H1 (cell line): Measurements from ENCODE around the gene PLEKHO1. TPM values are rescaled to one million over a fixed set of nuclear protein-coding genes. Genes with fewer than 3 reads are reported as not detected.

Experiments
- CTCF ChIA-PET: fragments of 300-600 bp; sonication (Branson Sonifier 250); formaldehyde crosslinking; loops from one replicate; lab custom pipeline; 2021; ENCODE audit not compliant: partially characterized antibody; lab: Charles Lee
- POLR2A ChIA-PET: fragments of 300-600 bp; sonication (Branson Sonifier 250); formaldehyde crosslinking; loops from one replicate; lab custom pipeline; 2021; ENCODE audit warnings: inconsistent platforms; ENCODE audit not compliant: partially characterized antibody; lab: Charles Lee
- DNase-seq, 2 experiments: peaks; one replicate each; pipeline versions ENCODE4 v3.0.0 to v3.0.0-alpha.2; 2010 to 2022; ENCODE audit warnings: low spot score in 2 of 2, low read depth in 1 of 2, mixed read lengths in 1 of 2
- FAIRE-seq: peaks from 2 replicates; lab custom pipeline; 2011; peaks lifted over from hg19 to GRCh38; lab: Jason Lieb, UNC
- H2AFZ ChIP-seq: 2 replicates; pipeline ENCODE4 v1.8.1; 2012; ENCODE audit warnings: low read length, inconsistent platforms
- H2AK5ac ChIP-seq: 2 replicates; pipeline ENCODE4 v1.6.1; 2013; ENCODE audit warnings: low read depth, low read length
- H2BK120ac ChIP-seq: replicated peaks from 2 replicates; pipeline ENCODE3; 2013; ENCODE audit warnings: low read depth, low read length, inconsistent platforms
- H2BK12ac ChIP-seq: 2 replicates; pipeline ENCODE4 v1.6.1; 2013; ENCODE audit warnings: low read depth, low read length
- H2BK15ac ChIP-seq: 2 replicates; pipeline ENCODE4 v1.6.1; 2013; ENCODE audit warnings: low read length
- H2BK20ac ChIP-seq: 2 replicates; pipeline ENCODE4 v1.6.1; 2013; ENCODE audit warnings: low read length
- H2BK5ac ChIP-seq: 2 replicates; pipeline ENCODE4 v1.6.1; 2013; ENCODE audit warnings: low read depth, low read length
- H3K14ac ChIP-seq: 2 replicates; pipeline ENCODE4 v1.6.1; 2013; ENCODE audit warnings: inconsistent platforms; ENCODE audit not compliant: insufficient read length
- H3K18ac ChIP-seq: 2 replicates; pipeline ENCODE4 v1.6.1; 2013; ENCODE audit warnings: low read length; ENCODE audit errors: extremely low read depth
- H3K23ac ChIP-seq: 2 replicates; pipeline ENCODE4 v1.6.1; 2013; ENCODE audit warnings: inconsistent platforms; ENCODE audit not compliant: insufficient read length
- H3K23me2 ChIP-seq: 2 replicates; pipeline ENCODE4 v1.6.1; 2013; ENCODE audit warnings: low read depth, low read length
- H3K27ac ChIP-seq: 2 replicates; pipeline ENCODE4 v1.6.1; 2011; ENCODE audit warnings: low read depth, low read length, inconsistent platforms
- H3K27me3 ChIP-seq, 4 experiments: replicated peaks in 1 of 4; 1 replicate in 1 of 4; 2 replicates in 3 of 4; pipeline versions ENCODE4 v1.6.1 to v1.8.1; 2011 to 2013; ENCODE audit warnings: low read length in 3 of 4, mild to moderate bottlenecking in 3 of 4, inconsistent platforms in 2 of 4, mixed read lengths in 2 of 4, moderate library complexity in 1 of 4; ENCODE audit not compliant: control insufficient read depth in 3 of 4, insufficient read depth in 3 of 4; ENCODE audit errors: extremely low read depth in 1 of 4
- H3K36me3 ChIP-seq, 4 experiments: 2 replicates each; pipeline versions ENCODE4 v1.6.1 to v1.8.1; 2011 to 2013; ENCODE audit warnings: mild to moderate bottlenecking in 4 of 4, low read length in 3 of 4, moderate library complexity in 2 of 4, control low read depth in 1 of 4, inconsistent platforms in 1 of 4; ENCODE audit not compliant: insufficient read depth in 4 of 4, control insufficient read depth in 2 of 4
- H3K4ac ChIP-seq: replicated peaks from 2 replicates; pipeline ENCODE3; 2013; ENCODE audit warnings: low read length, low read depth, mixed read lengths, inconsistent platforms; ENCODE audit not compliant: insufficient read length
- H3K4me1 ChIP-seq, 4 experiments: replicated peaks in 1 of 4; 1 replicate in 1 of 4; 2 replicates in 3 of 4; pipeline versions ENCODE4 v1.6.1 to v1.8.1; 2011 to 2013; ENCODE audit warnings: low read length in 3 of 4, inconsistent platforms in 2 of 4, mixed read lengths in 1 of 4; ENCODE audit not compliant: insufficient read depth in 4 of 4, control insufficient read depth in 3 of 4
- H3K4me2 ChIP-seq, 2 experiments: 2 replicates each; pipeline versions ENCODE4 v1.6.1 to v1.8.1; 2011 to 2013; ENCODE audit warnings: low read depth in 2 of 2, low read length in 2 of 2, control low read depth in 1 of 2, inconsistent platforms in 1 of 2, mild to moderate bottlenecking in 1 of 2; ENCODE audit not compliant: insufficient read depth in 1 of 2
- H3K4me3 ChIP-seq, 4 experiments: fragments of 200-600, 300-600 bp in 1 of 4; sonication (generic), shearing (Covaris generic), sonication (Bioruptor Twin) in 1 of 4; 2 replicates each; pipeline versions ENCODE4 v1.5.1 to v1.8.1; 2011 to 2016; ENCODE audit warnings: low read length in 4 of 4, low read depth in 3 of 4, control low read depth in 2 of 4, inconsistent platforms in 2 of 4, mild to moderate bottlenecking in 2 of 4, mixed read lengths in 1 of 4, moderate library complexity in 1 of 4; ENCODE audit not compliant: insufficient read depth in 2 of 4; ENCODE audit errors: extremely low read depth in 1 of 4
- H3K56ac ChIP-seq: replicated peaks from 2 replicates; pipeline ENCODE3; 2013; ENCODE audit warnings: low read depth, mild to moderate bottlenecking, mixed read lengths, low read length, inconsistent platforms; ENCODE audit not compliant: insufficient read length
- H3K79me1 ChIP-seq: 2 replicates; pipeline ENCODE4 v1.6.1; 2013; ENCODE audit warnings: low read depth, low read length, control low read depth
- H3K79me2 ChIP-seq, 2 experiments: 2 replicates each; pipeline versions ENCODE4 v1.6.1 to v1.8.1; 2012 to 2013; ENCODE audit warnings: low read length in 2 of 2, mild to moderate bottlenecking in 2 of 2, inconsistent platforms in 1 of 2; ENCODE audit not compliant: insufficient read depth in 2 of 2, control insufficient read depth in 1 of 2
- H3K9ac ChIP-seq, 4 experiments: replicated peaks in 1 of 4; 1 replicate in 1 of 4; 2 replicates in 3 of 4; pipeline versions ENCODE4 v1.6.1 to v1.8.1; 2011 to 2013; ENCODE audit warnings: low read depth in 3 of 4, low read length in 3 of 4, control low read depth in 2 of 4, mild to moderate bottlenecking in 2 of 4, moderate library complexity in 2 of 4, inconsistent platforms in 1 of 4; ENCODE audit errors: extremely low read depth in 1 of 4
- H3K9me3 ChIP-seq, 2 experiments: 2 replicates each; pipeline versions ENCODE4 v1.6.1 to v1.8.1; 2012 to 2013; ENCODE audit warnings: mild to moderate bottlenecking in 2 of 2, moderate library complexity in 2 of 2, control low read depth in 1 of 2, inconsistent platforms in 1 of 2, low read depth in 1 of 2, low read length in 1 of 2, mixed read lengths in 1 of 2; ENCODE audit not compliant: insufficient read depth in 2 of 2
- H4K20me1 ChIP-seq, 2 experiments: replicated peaks in 1 of 2; 2 replicates each; pipeline versions ENCODE3 to v1.8.1; 2011 to 2013; ENCODE audit warnings: inconsistent platforms in 2 of 2, low read length in 2 of 2, mild to moderate bottlenecking in 1 of 2; ENCODE audit not compliant: insufficient read depth in 2 of 2, control insufficient read depth in 1 of 2
- H4K5ac ChIP-seq: 2 replicates; pipeline ENCODE4 v1.6.1; 2013; ENCODE audit warnings: low read length, low read depth, mixed read lengths, inconsistent platforms; ENCODE audit not compliant: insufficient read length
- H4K8ac ChIP-seq: 2 replicates; pipeline ENCODE4 v1.8.0; 2013; ENCODE audit warnings: mild to moderate bottlenecking, moderate library complexity, low read length, inconsistent platforms; ENCODE audit not compliant: insufficient read depth; ENCODE audit errors: extremely low read depth
- H4K91ac ChIP-seq: replicated peaks from 2 replicates; pipeline ENCODE3; 2013; ENCODE audit warnings: low read length, mixed read lengths, inconsistent platforms; ENCODE audit not compliant: insufficient read length
- CHD1 ChIP-seq: IDR thresholded peaks from 2 replicates; pipeline ENCODE4 v1.6.1; 2012; ENCODE audit warnings: low read depth, low read length, improper control_type of control experiment
- CHD2 ChIP-seq: IDR thresholded peaks from 2 replicates; pipeline ENCODE4 v1.6.1; 2012; ENCODE audit warnings: low read length, improper control_type of control experiment
- RXRA ChIP-seq: IDR thresholded peaks from 2 replicates; pipeline ENCODE4 v1.6.1; 2011; ENCODE audit warnings: low read depth, mild to moderate bottlenecking, low read length, moderate library complexity; ENCODE audit not compliant: insufficient read depth
- WGBS, 2 experiments: shearing (Covaris generic) in 1 of 2; methylation state at CpG; one replicate each; pipeline versions ENCODE4 v1.1.6 to v1.1.7; 2013 to 2015; ENCODE audit warnings: low lambda C conversion rate in 2 of 2, mixed read lengths in 2 of 2, inconsistent platforms in 1 of 2, low coverage in 1 of 2, missing lambda C conversion rate in 1 of 2; ENCODE audit not compliant: insufficient replicate concordance in 2 of 2, insufficient coverage in 1 of 2, insufficient read length in 1 of 2; ENCODE audit errors: extremely low coverage in 1 of 2, missing lambda C conversion rate in 1 of 2; 5-methylcytosine and 5-hydroxymethylcytosine counted together
- polyA plus RNA-seq, 7 experiments: library from polyadenylated mRNA; depleted of rRNA in 3 of 7; stranded (reverse) in 5 of 7; unstranded in 2 of 7; fragments of >200 nt in 5 of 7; fragments of 200-250 nt in 2 of 7; gene quantifications; 1 replicate in 5 of 7; 2 replicates in 1 of 7; 4 replicates in 1 of 7; pipeline versions ENCODE4 v1.2.1 to v1.2.3, GENCODE V29; 2011 to 2013; ENCODE audit warnings: missing spikeins in 2 of 7, mixed read lengths in 2 of 7
- total RNA-seq: library from RNA; stranded (reverse); fragmentation: NEBNext Ultra II Directional; extraction: Animal tissue kit (Norgen Biotek cat#: 25700); gene quantifications from 2 replicates; pipeline ENCODE4 v1.2.1, GENCODE V29; 2021

The PLEKHO1 gene
- total and polyA plus RNA-seq, 2 of the 8 experiments (the other 6 are each of a cell fraction or from before 2014, with no cell fraction given), result 23.2 to 37.0 TPM

DNA sequence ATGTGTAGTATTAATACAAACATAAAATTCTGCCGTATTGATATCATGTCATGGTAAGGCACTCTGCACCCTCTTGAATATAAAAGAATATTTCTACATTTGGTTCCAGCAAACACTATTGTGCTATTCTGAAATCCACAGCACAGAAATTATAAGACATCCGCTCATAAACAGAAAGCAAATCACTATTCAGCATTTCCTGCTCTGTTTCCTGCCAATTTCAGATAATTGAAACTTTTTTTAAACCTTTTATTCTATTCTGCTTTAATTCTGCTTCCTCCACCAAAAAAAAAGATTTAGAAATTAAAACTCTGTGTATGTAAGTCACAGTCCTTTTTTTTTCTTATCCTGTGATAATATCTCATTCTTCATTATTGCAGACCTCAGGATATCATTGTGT lies 39.6 kb upstream of the PLEKHO1 start:
- Histone ChIP-seq H3K36me3 (peaks cover 0 to 4% (median 0%) of the 10 kb centered on the region in 4 experiments; a peak in 1 of 8 replicates), H2AFZ (no peak overlapping the region), H3K4ac (no peak overlapping the region), H3K9me3 (0 out of 4 replicates have a peak, but pooled peaks cover 0 to 4% of the 10 kb centered on the region in 2 experiments), H3K27ac (no peak overlapping the region), H2BK20ac (no peak overlapping the region), H3K79me1 (no peaks in the 10 kb centered on the region), H2BK15ac (no peak overlapping the region), H3K27me3 (no peaks in the 10 kb centered on the region), H2BK5ac (no peak overlapping the region), H2BK12ac (no peak overlapping the region), H2AK5ac (no peak overlapping the region), H3K79me2 (no peaks in the 10 kb centered on the region), H3K56ac (no peak overlapping the region), H4K91ac (no peak overlapping the region), H2BK120ac (no peak overlapping the region), H3K4me2 (no peak overlapping the region), H3K23ac (no peak overlapping the region), H3K18ac (no peak overlapping the region), H4K8ac (no peak overlapping the region), H3K14ac (no peak overlapping the region), H3K23me2 (no peaks in the 10 kb centered on the region), H3K9ac (no peak overlapping the region), H3K4me3 (no peak overlapping the region), H4K20me1 (no peaks in the 10 kb centered on the region), H4K5ac (no peak overlapping the region), H3K4me1 (no peaks in the 10 kb centered on the region)
- WGBS, 2 experiments, result 92% methylated on average over 2 of the region's 2 CpGs; no CpG with 5 or more reads in 1 of the 2 experiments
- DNase-seq, result no peak
- FAIRE-seq, result no peak
- ChIA-PET POLR2A (interaction anchor here (0.9 kb wide), 1 partner anchor 53 kb away, joined by 3 read pairs; no protein-coding TSS in a partner anchor), CTCF (interaction anchor here (0.8 to 2.0 kb wide), 5 partner anchors 10 to 77 kb away, joined by 4 to 5 read pairs (median 5); no protein-coding TSS in a partner anchor)
- TF ChIP-seq CHD1 (no peak), CHD2 (no peak), RXRA (no peak)
